HepG2 (cell line): ENCODE results near the gene MDFI. TPM values are rescaled to one million over a fixed set of nuclear protein-coding genes. Genes with fewer than 3 reads are reported as not detected.

ENCODE experiments used
- AKAP8 ChIP-seq: sonication (generic); formaldehyde crosslinking; IDR thresholded peaks from 2 replicates; pipeline ENCODE4 v1.5.1; 2020; ENCODE audit warnings: mild to moderate bottlenecking, missing genetic modification reagents
- BORCS8-MEF2B ChIP-seq: sonication (generic); formaldehyde crosslinking; IDR thresholded peaks from 2 replicates; pipeline ENCODE4 v1.8.0; 2022; ENCODE audit warnings: mild to moderate bottlenecking, missing genetic modification reagents
- CBX1 ChIP-seq: IDR thresholded peaks from one replicate; pipeline ENCODE4 v1.6.1; 2016; ENCODE audit warnings: antibody characterized with exemption, low read depth
- CHD2 ChIP-seq: IDR thresholded peaks from 2 replicates; pipeline ENCODE4 v1.6.1; 2011; ENCODE audit warnings: low read depth, low read length, improper control_type of control experiment
- JUND ChIP-seq: sonication (generic); formaldehyde crosslinking; IDR thresholded peaks from 2 replicates; pipeline ENCODE4 v1.8.0; 2022; ENCODE audit warnings: mild to moderate bottlenecking, missing genetic modification reagents
- MAFG ChIP-seq: sonication (generic); formaldehyde crosslinking; IDR thresholded peaks from 2 replicates; pipeline ENCODE4 v1.5.1; 2020; ENCODE audit warnings: mild to moderate bottlenecking, missing genetic modification reagents
- NCOR1 ChIP-seq: fragments of 200-600 bp; sonication (generic); IDR thresholded peaks from 2 replicates; pipeline ENCODE4 v1.7.0; 2017; ENCODE audit warnings: antibody characterized with exemption, low read length, borderline replicate concordance
- NFYB ChIP-seq: sonication (generic); formaldehyde crosslinking; IDR thresholded peaks from 2 replicates; pipeline ENCODE4 v1.4.0; 2020; ENCODE audit warnings: missing genetic modification reagents
- RBFOX2 ChIP-seq: fragments of 200-400 bp; formaldehyde crosslinking; IDR thresholded peaks from 2 replicates; pipeline ENCODE4 v1.6.1; 2017; ENCODE audit warnings: low read depth, mild to moderate bottlenecking, low read length
- SMARCE1 ChIP-seq: fragments of 450-650 bp; IDR thresholded peaks from 2 replicates; pipeline ENCODE4 v1.6.1; 2017; ENCODE audit warnings: borderline replicate concordance
- SOX13 ChIP-seq, 3 experiments: fragments of 450-650 bp in 1 of 3; sonication (generic) in 1 of 3; formaldehyde crosslinking in 1 of 3; IDR thresholded peaks in 2 of 3; conservative IDR thresholded peaks in 1 of 3; 2 replicates each; pipeline versions ENCODE4 v1.5.0 to v1.6.1; 2016 to 2020; ENCODE audit warnings: antibody characterized with exemption in 1 of 3, mild to moderate bottlenecking in 1 of 3, missing compliant biosample characterization in 1 of 3, missing genetic modification reagents in 1 of 3, moderate library complexity in 1 of 3
- SRSF4 ChIP-seq: fragments of 200-400 bp; formaldehyde crosslinking; IDR thresholded peaks from one replicate; pipeline ENCODE4 v1.6.1; 2018; ENCODE audit warnings: mild to moderate bottlenecking, low read depth, low read length, moderate library complexity; ENCODE audit not compliant: poor library complexity, severe bottlenecking
- TCF12 ChIP-seq, 2 experiments: fragments of 450-650 bp in 1 of 2; sonication (generic) in 1 of 2; formaldehyde crosslinking in 1 of 2; IDR thresholded peaks; 2 replicates each; pipeline versions ENCODE4 v1.6.1 to v1.8.0; 2017 to 2022; ENCODE audit warnings: antibody characterized with exemption in 1 of 2, mild to moderate bottlenecking in 1 of 2, missing genetic modification reagents in 1 of 2, moderate library complexity in 1 of 2
- U2AF2 ChIP-seq: fragments of 200-400 bp; formaldehyde crosslinking; IDR thresholded peaks from 2 replicates; pipeline ENCODE4 v1.6.1; 2017; ENCODE audit warnings: low read depth, mild to moderate bottlenecking, low read length
- ZNF329 ChIP-seq: sonication (generic); formaldehyde crosslinking; IDR thresholded peaks from 2 replicates; pipeline ENCODE4 v1.9.0; 2021; ENCODE audit warnings: low read depth, mild to moderate bottlenecking, missing genetic modification reagents
- ZNF382 ChIP-seq: sonication (generic); formaldehyde crosslinking; IDR thresholded peaks from 2 replicates; pipeline ENCODE4 v1.5.0; 2020; ENCODE audit warnings: missing genetic modification reagents, mild to moderate bottlenecking, borderline replicate concordance
- ZNF577 ChIP-seq: sonication (generic); formaldehyde crosslinking; IDR thresholded peaks from 2 replicates; pipeline ENCODE4 v1.4.0; 2020; ENCODE audit warnings: mild to moderate bottlenecking, low read depth, missing genetic modification reagents, borderline replicate concordance
- ZNF792 ChIP-seq: IDR thresholded peaks from 2 replicates; pipeline ENCODE4 v1.6.1; 2016
- polyA plus RNA-seq, 8 experiments: library from polyadenylated mRNA; depleted of rRNA in 3 of 8; stranded (reverse) in 7 of 8; unstranded in 1 of 8; fragments of >200 nt; fragmentation: Illumina TruSeq in 4 of 8; extraction: Trizol in 4 of 8; gene quantifications; 2 replicates each; pipeline versions ENCODE4 v1.2.1 to v1.2.3, GENCODE V29; 2011 to 2016; ENCODE audit warnings: low read depth in 4 of 8, missing spikeins in 1 of 8, mixed read lengths in 1 of 8; ENCODE audit not compliant: insufficient read depth in 1 of 8
- total RNA-seq, 5 experiments: library from RNA; depleted of rRNA; stranded (reverse); fragments of >200 nt; fragmentation: Illumina TruSeq; extraction: Trizol; gene quantifications; 2 replicates each; pipeline ENCODE4 v1.2.3, GENCODE V29; 2016; ENCODE audit warnings: low read depth in 1 of 5
- TF ChIP-seq, protein P1 (sequence below): sonication (generic); formaldehyde crosslinking; IDR thresholded peaks from 2 replicates; pipeline ENCODE4 v1.4.0; 2020; ENCODE audit warnings: missing genetic modification reagents
- TF ChIP-seq, protein P2 (sequence below): sonication (generic); formaldehyde crosslinking; IDR thresholded peaks from 2 replicates; pipeline ENCODE4 v1.4.0; 2020; ENCODE audit warnings: missing genetic modification reagents; ENCODE audit errors: not compliant biosample characterization
- TF ChIP-seq, protein P3 (sequence below): sonication (generic); formaldehyde crosslinking; IDR thresholded peaks from 2 replicates; pipeline ENCODE4 v1.4.0; 2020; ENCODE audit warnings: missing genetic modification reagents

The MDFI gene
- total and polyA plus RNA-seq, 2 of the 13 experiments (the other 11 are each of a cell fraction or from before 2014, with no cell fraction given), result 0.28 TPM; not detected in 1

DNA sequence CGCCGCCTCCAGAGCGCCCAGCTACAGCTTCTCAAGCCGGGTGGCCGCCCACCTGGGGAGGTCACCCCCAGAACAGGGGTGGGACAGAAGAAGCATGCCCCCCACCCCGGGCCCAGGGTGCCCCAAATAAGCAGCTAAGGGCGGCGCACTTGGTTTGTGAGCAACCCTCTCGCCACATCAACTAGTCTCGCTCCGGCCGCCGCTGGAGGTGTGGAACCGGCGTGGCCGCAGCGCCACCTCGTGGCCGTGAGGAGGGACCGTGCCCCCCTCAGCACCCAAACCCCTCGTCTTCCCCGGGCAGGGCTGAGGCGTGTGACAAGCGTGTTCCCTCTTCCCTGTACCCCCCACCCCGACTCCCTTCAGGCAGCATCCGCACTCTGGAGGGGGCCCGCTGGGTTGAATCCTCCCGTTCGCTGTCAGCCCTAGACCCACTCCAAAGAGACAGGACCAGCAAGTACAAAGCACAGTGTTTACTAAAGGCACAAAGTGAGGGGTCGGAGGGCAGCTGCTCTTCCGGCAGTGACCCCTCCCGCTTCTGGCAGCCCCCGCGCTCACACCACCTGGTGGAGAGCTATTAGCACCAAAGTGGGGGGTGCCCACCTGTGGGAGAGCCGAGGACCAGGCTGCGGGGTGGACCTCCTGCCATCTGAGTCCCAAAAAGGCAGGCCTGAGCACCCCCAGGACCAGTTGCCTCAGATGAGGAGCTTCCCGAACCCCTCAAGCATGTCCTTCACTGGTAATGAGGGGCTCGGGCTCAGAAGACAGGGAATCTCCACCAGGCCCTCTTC is 45.4 kb downstream of the MDFI start (continued):
- TF ChIP-seq RBFOX2, result peak; percentile 65
- no peak for TF ChIP-seq CHD2
- TF ChIP-seq SRSF4, result no peak
- TF ChIP-seq, protein P1, sequence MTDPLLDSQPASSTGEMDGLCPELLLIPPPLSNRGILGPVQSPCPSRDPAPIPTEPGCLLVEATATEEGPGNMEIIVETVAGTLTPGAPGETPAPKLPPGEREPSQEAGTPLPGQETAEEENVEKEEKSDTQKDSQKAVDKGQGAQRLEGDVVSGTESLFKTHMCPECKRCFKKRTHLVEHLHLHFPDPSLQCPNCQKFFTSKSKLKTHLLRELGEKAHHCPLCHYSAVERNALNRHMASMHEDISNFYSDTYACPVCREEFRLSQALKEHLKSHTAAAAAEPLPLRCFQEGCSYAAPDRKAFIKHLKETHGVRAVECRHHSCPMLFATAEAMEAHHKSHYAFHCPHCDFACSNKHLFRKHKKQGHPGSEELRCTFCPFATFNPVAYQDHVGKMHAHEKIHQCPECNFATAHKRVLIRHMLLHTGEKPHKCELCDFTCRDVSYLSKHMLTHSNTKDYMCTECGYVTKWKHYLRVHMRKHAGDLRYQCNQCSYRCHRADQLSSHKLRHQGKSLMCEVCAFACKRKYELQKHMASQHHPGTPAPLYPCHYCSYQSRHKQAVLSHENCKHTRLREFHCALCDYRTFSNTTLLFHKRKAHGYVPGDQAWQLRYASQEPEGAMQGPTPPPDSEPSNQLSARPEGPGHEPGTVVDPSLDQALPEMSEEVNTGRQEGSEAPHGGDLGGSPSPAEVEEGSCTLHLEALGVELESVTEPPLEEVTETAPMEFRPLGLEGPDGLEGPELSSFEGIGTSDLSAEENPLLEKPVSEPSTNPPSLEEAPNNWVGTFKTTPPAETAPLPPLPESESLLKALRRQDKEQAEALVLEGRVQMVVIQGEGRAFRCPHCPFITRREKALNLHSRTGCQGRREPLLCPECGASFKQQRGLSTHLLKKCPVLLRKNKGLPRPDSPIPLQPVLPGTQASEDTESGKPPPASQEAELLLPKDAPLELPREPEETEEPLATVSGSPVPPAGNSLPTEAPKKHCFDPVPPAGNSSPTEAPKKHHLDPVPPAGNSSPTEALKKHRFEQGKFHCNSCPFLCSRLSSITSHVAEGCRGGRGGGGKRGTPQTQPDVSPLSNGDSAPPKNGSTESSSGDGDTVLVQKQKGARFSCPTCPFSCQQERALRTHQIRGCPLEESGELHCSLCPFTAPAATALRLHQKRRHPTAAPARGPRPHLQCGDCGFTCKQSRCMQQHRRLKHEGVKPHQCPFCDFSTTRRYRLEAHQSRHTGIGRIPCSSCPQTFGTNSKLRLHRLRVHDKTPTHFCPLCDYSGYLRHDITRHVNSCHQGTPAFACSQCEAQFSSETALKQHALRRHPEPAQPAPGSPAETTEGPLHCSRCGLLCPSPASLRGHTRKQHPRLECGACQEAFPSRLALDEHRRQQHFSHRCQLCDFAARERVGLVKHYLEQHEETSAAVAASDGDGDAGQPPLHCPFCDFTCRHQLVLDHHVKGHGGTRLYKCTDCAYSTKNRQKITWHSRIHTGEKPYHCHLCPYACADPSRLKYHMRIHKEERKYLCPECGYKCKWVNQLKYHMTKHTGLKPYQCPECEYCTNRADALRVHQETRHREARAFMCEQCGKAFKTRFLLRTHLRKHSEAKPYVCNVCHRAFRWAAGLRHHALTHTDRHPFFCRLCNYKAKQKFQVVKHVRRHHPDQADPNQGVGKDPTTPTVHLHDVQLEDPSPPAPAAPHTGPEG (CRISPR knock-in tag), result no peak
- TF ChIP-seq, protein P2, sequence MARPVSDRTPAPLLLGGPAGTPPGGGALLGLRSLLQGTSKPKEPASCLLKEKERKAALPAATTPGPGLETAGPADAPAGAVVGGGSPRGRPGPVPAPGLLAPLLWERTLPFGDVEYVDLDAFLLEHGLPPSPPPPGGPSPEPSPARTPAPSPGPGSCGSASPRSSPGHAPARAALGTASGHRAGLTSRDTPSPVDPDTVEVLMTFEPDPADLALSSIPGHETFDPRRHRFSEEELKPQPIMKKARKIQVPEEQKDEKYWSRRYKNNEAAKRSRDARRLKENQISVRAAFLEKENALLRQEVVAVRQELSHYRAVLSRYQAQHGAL (CRISPR knock-in tag), result no peak
- TF ChIP-seq JUND, result peak; percentile 21; the same call in 1 of the 2 replicates
- TF ChIP-seq CBX1, result peak; percentile 31
- no peak for TF ChIP-seq SMARCE1
- no peak for TF ChIP-seq BORCS8-MEF2B
- TF ChIP-seq ZNF329 (CRISPR knock-in tag), result peak; percentile 35; the same call in 1 of the 2 replicates
- TF ChIP-seq MAFG (CRISPR knock-in tag), result no peak
- 0 out of 2 replicates have a peak, but pooled peaks have one; percentile 12 for TF ChIP-seq NFYB (CRISPR knock-in tag)
- TF ChIP-seq NCOR1, result no peak
- no peak for TF ChIP-seq ZNF382 (CRISPR knock-in tag)
- TF ChIP-seq TCF12 (IDR thresholded peaks at IDR 0.05), result no peak
- 0 out of 2 replicates have a peak, but pooled peaks have one; percentile 31 for TF ChIP-seq TCF12 (CRISPR knock-in tag; IDR thresholded peaks at IDR 0.05)
- no peak for TF ChIP-seq ZNF577 (CRISPR knock-in tag)
- no peak for TF ChIP-seq AKAP8
- TF ChIP-seq SOX13 (IDR thresholded peaks at IDR 0.05), result no peak
- no peak; a peak in 1 of 4 replicates for TF ChIP-seq SOX13 (CRISPR knock-in tag; conservative IDR thresholded peaks at IDR 0.05 in 1 of 2, IDR thresholded peaks at IDR 0.05 in 1 of 2)
- TF ChIP-seq ZNF792, result no peak
- no peak for TF ChIP-seq U2AF2
- TF ChIP-seq, protein P3, sequence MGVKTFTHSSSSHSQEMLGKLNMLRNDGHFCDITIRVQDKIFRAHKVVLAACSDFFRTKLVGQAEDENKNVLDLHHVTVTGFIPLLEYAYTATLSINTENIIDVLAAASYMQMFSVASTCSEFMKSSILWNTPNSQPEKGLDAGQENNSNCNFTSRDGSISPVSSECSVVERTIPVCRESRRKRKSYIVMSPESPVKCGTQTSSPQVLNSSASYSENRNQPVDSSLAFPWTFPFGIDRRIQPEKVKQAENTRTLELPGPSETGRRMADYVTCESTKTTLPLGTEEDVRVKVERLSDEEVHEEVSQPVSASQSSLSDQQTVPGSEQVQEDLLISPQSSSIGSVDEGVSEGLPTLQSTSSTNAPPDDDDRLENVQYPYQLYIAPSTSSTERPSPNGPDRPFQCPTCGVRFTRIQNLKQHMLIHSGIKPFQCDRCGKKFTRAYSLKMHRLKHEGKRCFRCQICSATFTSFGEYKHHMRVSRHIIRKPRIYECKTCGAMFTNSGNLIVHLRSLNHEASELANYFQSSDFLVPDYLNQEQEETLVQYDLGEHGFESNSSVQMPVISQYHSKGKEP, result no peak
